CD14-positive monocyte (primary cell): Measurements from ENCODE around the gene PDZRN3. TPM values are rescaled to one million over a fixed set of nuclear protein-coding genes. Genes with fewer than 3 reads are reported as not detected.

Experiments
- DNase-seq, 3 donors: peaks; one replicate each; pipeline ENCODE4 v3.0.0-alpha.2; 2011 to 2022
- H2AFZ ChIP-seq: 2 replicates; pipeline ENCODE4 v1.6.0; 2012; ENCODE audit warnings: mild to moderate bottlenecking, low read depth, low read length, inconsistent platforms; ENCODE audit not compliant: insufficient read depth, poor library complexity, severe bottlenecking
- H3K27ac ChIP-seq, 2 donors: 1 replicate in 1 of 2; 2 replicates in 1 of 2; pipeline ENCODE4 v1.5.1; 2012 to 2013; ENCODE audit warnings: low read length in 2 of 2, control low read depth in 1 of 2, inconsistent platforms in 1 of 2, low read depth in 1 of 2, mild to moderate bottlenecking in 1 of 2
- H3K27me3 ChIP-seq, 2 donors: one replicate each; pipeline versions ENCODE4 v1.6.0 to v1.6.1; 2011 to 2013; ENCODE audit warnings: low read length in 2 of 2; ENCODE audit not compliant: control insufficient read depth in 2 of 2, insufficient read depth in 2 of 2
- H3K36me3 ChIP-seq, 2 donors: replicated peaks in 1 of 2; 1 replicate in 1 of 2; 2 replicates in 1 of 2; pipeline versions ENCODE4 v1.5.1 to v1.6.1; 2012 to 2013; ENCODE audit warnings: low read length in 2 of 2, control low read depth in 1 of 2, inconsistent platforms in 1 of 2, mild to moderate bottlenecking in 1 of 2; ENCODE audit not compliant: insufficient read depth in 2 of 2, control insufficient read depth in 1 of 2
- H3K4me1 ChIP-seq, 2 donors: 1 replicate in 1 of 2; 2 replicates in 1 of 2; pipeline versions ENCODE4 v1.5.1 to v1.6.1; 2012 to 2013; ENCODE audit warnings: low read length in 2 of 2, control low read depth in 1 of 2, inconsistent platforms in 1 of 2, mild to moderate bottlenecking in 1 of 2, moderate library complexity in 1 of 2; ENCODE audit not compliant: insufficient read depth in 2 of 2, control insufficient read depth in 1 of 2
- H3K4me2 ChIP-seq: replicated peaks from 2 replicates; pipeline ENCODE3; 2012; ENCODE audit warnings: low read length, moderate library complexity, mild to moderate bottlenecking; ENCODE audit not compliant: poor library complexity, severe bottlenecking; ENCODE audit errors: extremely low read depth
- H3K4me3 ChIP-seq, 3 experiments: fragments of 200-600 bp in 1 of 3; sonication (generic) in 1 of 3; replicated peaks in 1 of 3; 1 replicate in 2 of 3; 2 replicates in 1 of 3; pipeline ENCODE4 v1.5.1; 2011 to 2013; ENCODE audit warnings: low read length in 3 of 3, mild to moderate bottlenecking in 3 of 3, control low read depth in 2 of 3, low read depth in 2 of 3, inconsistent platforms in 1 of 3, moderate library complexity in 1 of 3
- H3K79me2 ChIP-seq: 2 replicates; pipeline ENCODE4 v1.6.0; 2012; ENCODE audit warnings: mild to moderate bottlenecking, control low read depth, inconsistent platforms, low read length, moderate library complexity; ENCODE audit not compliant: insufficient read depth
- H3K9ac ChIP-seq: 2 replicates; pipeline ENCODE4 v1.6.0; 2017; ENCODE audit warnings: low read length, mild to moderate bottlenecking; ENCODE audit not compliant: insufficient read depth, poor library complexity, severe bottlenecking
- H3K9me3 ChIP-seq, 2 donors: replicated peaks in 1 of 2; 1 replicate in 1 of 2; 2 replicates in 1 of 2; pipeline versions ENCODE4 v1.5.1 to v1.6.1; 2012 to 2013; ENCODE audit warnings: low read length in 2 of 2, control low read depth in 1 of 2; ENCODE audit not compliant: control insufficient read depth in 1 of 2, insufficient read depth in 1 of 2
- H4K20me1 ChIP-seq: 2 replicates; pipeline ENCODE4 v1.6.0; 2012; ENCODE audit warnings: mild to moderate bottlenecking, low read length, control low read depth, moderate library complexity; ENCODE audit not compliant: insufficient read depth
- H3K27ac Mint-ChIP-seq, 7 donors: one replicate each; pipeline ENCODE4 v1.8.0; 2020; ENCODE audit warnings: mild to moderate bottlenecking in 7 of 7, mixed read lengths in 7 of 7, moderate library complexity in 6 of 7, inconsistent platforms in 2 of 7
- H3K27me3 Mint-ChIP-seq, 3 donors: one replicate each; pipeline ENCODE4 v1.8.0; 2021 to 2022; ENCODE audit warnings: low read depth in 3 of 3, mild to moderate bottlenecking in 3 of 3, mixed read lengths in 3 of 3, moderate library complexity in 3 of 3, inconsistent platforms in 1 of 3
- H3K36me3 Mint-ChIP-seq, 2 donors: one replicate each; pipeline ENCODE4 v1.8.0; 2020; ENCODE audit warnings: mixed read lengths in 2 of 2, inconsistent platforms in 1 of 2, mild to moderate bottlenecking in 1 of 2
- H3K4me1 Mint-ChIP-seq: one replicate; pipeline ENCODE4 v1.8.0; 2020; ENCODE audit warnings: mild to moderate bottlenecking, mixed read lengths
- H3K4me3 Mint-ChIP-seq, 2 donors: one replicate each; pipeline ENCODE4 v1.8.0; 2020; ENCODE audit warnings: mild to moderate bottlenecking in 2 of 2, mixed read lengths in 2 of 2, moderate library complexity in 1 of 2
- H3K9me3 Mint-ChIP-seq, 7 donors: one replicate each; pipeline ENCODE4 v1.8.0; 2020 to 2022; ENCODE audit warnings: mixed read lengths in 7 of 7, mild to moderate bottlenecking in 6 of 7, moderate library complexity in 6 of 7, inconsistent platforms in 2 of 7
- CTCF ChIP-seq: fragments of 200-600 bp; IDR thresholded peaks from one replicate; pipeline ENCODE4 v1.8.0; 2022; ENCODE audit warnings: antibody characterized with exemption, mild to moderate bottlenecking
- WGBS: methylation state at CpG from one replicate; pipeline ENCODE4 v1.1.5; 2013; ENCODE audit warnings: missing lambda C conversion rate; ENCODE audit not compliant: insufficient coverage; 5-methylcytosine and 5-hydroxymethylcytosine counted together
- intact Hi-C, 2 donors: fragments of 100-400 bp; cut with micrococcal nuclease; formaldehyde crosslinking; loops; one replicate each; pipeline versions ENCODE4 v1.15.0 to v1.15.1; 2023
- polyA plus RNA-seq, 3 donors: library from polyadenylated mRNA; depleted of rRNA in 1 of 3; unstranded in 2 of 3; stranded (reverse) in 1 of 3; fragments of 300-500 nt in 2 of 3; fragments of >200 nt in 1 of 3; fragmentation: Illumina TruSeq in 2 of 3; gene quantifications; 1 replicate in 2 of 3; 2 replicates in 1 of 3; pipeline ENCODE4 v1.2.3, GENCODE V29; 2012 to 2021

Gene PDZRN3
- polyA plus RNA-seq, 3 donors, result not detected

DNA sequence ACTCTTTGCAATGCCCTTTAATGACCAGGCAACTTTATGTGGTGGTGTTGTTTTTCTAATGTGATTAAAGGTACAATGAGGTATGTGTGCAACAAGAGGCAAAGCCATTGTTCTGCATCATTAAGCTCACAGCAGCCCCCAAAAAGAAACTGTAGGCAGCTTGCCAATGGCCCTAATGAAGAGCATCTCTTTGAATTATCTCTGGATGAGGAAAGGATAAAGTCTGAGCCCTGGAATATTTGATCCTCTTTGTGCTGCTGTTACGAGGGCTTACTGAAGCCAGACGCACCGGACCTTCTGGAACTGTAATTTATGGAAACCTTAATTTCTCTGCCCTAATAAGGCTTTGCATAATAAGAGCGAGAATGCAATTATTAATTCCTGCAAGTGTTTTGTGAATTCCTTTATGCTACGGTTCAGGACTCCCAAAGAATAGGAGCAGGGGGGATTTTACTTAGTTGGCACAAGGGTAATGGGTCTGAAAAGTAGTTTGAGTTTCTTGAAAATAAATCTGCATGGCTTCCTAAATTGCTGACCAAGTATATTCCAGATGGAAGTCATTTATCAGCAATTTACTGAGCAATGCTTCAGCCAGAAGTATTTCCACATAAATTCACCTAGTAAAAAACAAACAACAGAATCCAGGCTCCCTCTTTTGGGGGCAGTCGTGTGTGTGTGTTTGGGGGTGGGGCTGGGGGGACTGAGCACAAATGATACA, 193.4 kb downstream of the PDZRN3 start:
- no peak for DNase-seq
- Histone ChIP-seq H3K4me3 (no peak overlapping the region), H3K27ac (no peak overlapping the region), H3K9ac (no peak overlapping the region), H4K20me1 (no peaks in the 10 kb centered on the region), H3K79me2 (no peaks in the 10 kb centered on the region), H3K4me1 (no peaks in the 10 kb centered on the region), H3K27me3 (no peaks in the 10 kb centered on the region), H3K4me2 (no peak overlapping the region), H2AFZ (no peak overlapping the region), H3K9me3 (no peaks in the 10 kb centered on the region), H3K36me3 (no peaks in the 10 kb centered on the region)
- H3K27ac Mint-ChIP-seq, result no peak overlapping the region
- TF ChIP-seq CTCF, result no peak
- H3K4me3 Mint-ChIP-seq, result no peak overlapping the region
- H3K27me3 Mint-ChIP-seq, result peaks cover 2 to 17% (median 3%) of the 10 kb centered on the region in 3 donors
- 93% methylated on average over 3 of the region's 6 CpGs for WGBS
- no peaks in the 10 kb centered on the region for H3K36me3 Mint-ChIP-seq
- no peaks in the 10 kb centered on the region for H3K4me1 Mint-ChIP-seq
- intact Hi-C loops, result loop anchor here (5.0 kb wide), 1 partner anchor 329 kb away; no protein-coding TSS in a partner anchor
- H3K9me3 Mint-ChIP-seq, result no peaks in the 10 kb centered on the region

- 99% methylated on average over 7 of the region's 11 CpGs for WGBS
- Mint-ChIP-seq H3K36me3 (no peaks in the 10 kb centered on the region), H3K4me1 (no peaks in the 10 kb centered on the region), H3K4me3 (no peak overlapping the region), H3K27ac (no peak overlapping the region), H3K9me3 (peaks cover 0 to 2% (median 0%) of the 10 kb centered on the region in 7 donors), H3K27me3 (peaks cover 9 to 21% (median 9%) of the 10 kb centered on the region in 3 donors)
- intact Hi-C loops, result no loop called here
- Histone ChIP-seq H3K4me1 (no peaks in the 10 kb centered on the region), H3K9ac (no peak overlapping the region), H3K27ac (no peak overlapping the region), H3K36me3 (no peaks in the 10 kb centered on the region), H3K27me3 (no peaks in the 10 kb centered on the region), H4K20me1 (no peaks in the 10 kb centered on the region), H3K9me3 (no peaks in the 10 kb centered on the region), H3K4me3 (no peak overlapping the region), H2AFZ (no peak overlapping the region), H3K4me2 (no peak overlapping the region), H3K79me2 (no peaks in the 10 kb centered on the region)
- no peak for TF ChIP-seq CTCF
- no peak for DNase-seq
Measured at GRCh38 chr3:73427048-73427706, 197.6 kb downstream of the PDZRN3 start.
